SIG-M5 treated with dmso at 0.1 percent for 504 hours (cell line): Measurements from ENCODE around the gene DHPS.
"Not testable (repeated sequence)": the region's sequence is repeated elsewhere in the genome, so short reads cannot be mapped to it uniquely, and the experiment has no call there.

Experiments
- DNase-seq: peaks from one replicate; lab custom pipeline; 2025; ENCODE audit not compliant: unreplicated experiment; lab: John Stamatoyannopoulos, UW

The DHPS gene

DNA sequence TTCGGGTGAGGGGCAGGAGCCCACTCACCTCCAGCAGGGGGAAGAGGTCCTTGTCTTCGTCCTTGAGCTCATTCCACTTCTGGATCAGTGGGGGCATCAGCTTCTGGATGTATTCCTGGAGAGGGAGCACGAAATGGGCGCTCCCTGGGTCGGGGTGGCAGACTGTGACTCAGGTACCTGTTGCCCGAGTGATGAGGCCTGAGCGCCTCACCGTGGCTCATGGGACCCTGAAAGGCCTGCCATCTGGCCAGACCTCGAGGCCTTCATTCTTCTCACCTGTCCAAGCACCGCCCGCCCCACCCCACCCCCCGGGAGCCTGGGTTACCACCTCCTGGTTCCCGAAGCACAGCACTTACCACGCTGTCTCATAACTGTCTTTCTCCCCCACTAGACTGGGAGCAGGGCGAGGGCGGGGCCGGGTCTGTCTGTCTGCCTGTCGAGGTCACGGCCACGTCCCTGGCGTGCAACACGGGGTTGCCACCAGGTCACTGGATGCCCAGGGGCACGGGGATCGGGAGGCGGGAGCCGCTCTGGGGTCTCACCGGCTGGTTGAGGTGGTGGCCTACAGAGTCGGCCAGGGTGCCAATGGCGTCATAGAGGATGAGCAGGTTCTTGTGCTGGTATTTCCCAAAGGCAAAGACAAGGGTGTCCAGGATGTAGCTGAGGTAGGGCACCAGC is 24.1 kb upstream of the DHPS start:
- no peak for DNase-seq

DNA sequence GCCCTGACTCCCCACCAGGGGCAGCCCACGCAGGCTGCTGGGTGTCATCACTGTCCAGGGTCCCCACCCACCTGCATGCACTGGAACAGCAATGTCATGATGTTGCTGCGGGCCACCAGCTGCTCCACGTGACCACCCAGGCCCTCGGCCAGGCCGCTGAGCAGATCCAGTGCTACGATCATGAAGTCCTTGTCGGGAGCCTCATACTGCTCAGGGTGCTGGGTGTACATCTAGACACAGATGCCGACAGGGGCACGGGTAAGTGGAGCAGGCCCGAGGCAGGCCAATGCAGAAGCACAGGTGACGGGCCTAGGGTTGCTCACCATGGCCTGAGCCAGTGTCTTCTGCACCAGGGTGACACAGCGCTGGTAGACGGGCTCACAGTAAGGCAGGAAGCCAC is 23.5 kb upstream of the DHPS start:
- DNase-seq, result no peak

DNA sequence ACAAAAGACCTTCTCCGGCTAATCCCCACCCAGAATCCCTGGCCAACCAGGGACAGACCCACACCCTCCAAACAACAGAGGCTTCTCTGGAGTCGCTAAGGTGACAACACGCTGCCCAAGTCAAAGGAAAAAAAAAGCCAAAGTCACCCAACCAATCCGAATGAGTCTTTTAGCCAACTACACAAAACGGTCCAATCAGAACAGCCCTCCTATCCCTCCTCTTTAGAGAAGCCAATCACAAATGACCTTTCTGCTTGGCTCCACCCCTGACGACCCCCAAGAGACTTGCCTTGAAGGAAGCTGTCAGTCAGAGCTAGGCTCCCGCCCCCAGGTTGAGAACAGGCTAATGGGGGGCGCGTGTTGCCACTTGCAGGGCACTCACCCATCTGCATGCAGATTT is 21.4 kb upstream of the DHPS start:
- peak; percentile 37 for DNase-seq

GRCh38 chr19:12701596-12702282 is 20.1 kb upstream of the DHPS start:
- no peak for DNase-seq

GRCh38 chr19:12698138-12698537 is 16.5 kb upstream of the DHPS start:
- DNase-seq, result no peak

GRCh38 chr19:12697425-12697824 is 15.7 kb upstream of the DHPS start:
- not testable (repeated sequence) for DNase-seq

DNA sequence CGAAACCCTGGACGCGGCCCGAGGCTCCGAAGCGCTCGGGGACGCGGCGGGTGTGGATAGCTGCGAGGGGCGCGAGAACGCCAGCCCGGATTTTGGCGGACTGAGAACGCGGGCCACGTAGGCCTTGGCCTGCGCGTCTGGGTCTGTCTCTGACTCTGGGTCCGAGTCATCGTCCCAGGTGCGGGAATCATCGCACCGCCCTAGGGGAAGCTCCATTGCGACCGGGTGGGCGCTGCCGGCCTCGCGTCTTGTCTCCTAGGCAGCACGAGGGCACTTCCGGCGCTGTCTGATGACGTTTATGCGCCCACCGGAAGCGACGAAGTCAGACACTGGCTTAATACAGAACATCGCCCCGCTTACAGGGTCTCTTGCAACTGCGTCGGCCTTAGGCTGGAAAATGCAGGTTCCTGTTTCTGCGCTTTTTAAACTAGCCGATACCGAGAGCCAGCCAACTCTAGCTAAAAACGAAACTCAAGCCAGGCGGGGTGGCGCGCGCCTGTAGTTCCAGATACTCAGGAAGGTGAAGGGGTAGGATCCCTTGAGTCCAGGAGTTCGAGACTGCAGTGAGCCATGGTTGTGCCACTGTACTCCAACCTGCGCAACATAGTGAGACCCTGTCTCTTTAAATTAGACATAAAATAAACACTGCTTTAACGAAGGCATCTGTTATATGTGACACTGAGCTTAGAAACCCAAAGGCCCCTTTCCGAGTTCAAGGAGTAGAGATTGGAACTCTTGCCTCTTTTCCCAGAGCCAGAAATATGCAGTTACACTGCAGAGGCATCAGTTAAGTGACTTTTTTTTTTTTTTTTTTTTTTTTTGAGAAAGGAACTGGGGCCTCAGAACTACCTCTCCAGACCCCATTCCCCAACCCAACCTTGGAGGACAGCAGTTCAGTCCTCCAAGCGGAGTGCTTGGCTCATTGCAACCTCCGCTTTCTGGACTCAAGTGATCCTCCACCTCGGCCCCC is 15.0 kb upstream of the DHPS start, which contains the start of gene FBXW9:
TSS of gene FBXW9 (minus strand) at position 266 of the 970 bp plus-strand sequence. CDS start at position 216, 50 bp downstream.
- DNase-seq, result peak; percentile 95

DNA sequence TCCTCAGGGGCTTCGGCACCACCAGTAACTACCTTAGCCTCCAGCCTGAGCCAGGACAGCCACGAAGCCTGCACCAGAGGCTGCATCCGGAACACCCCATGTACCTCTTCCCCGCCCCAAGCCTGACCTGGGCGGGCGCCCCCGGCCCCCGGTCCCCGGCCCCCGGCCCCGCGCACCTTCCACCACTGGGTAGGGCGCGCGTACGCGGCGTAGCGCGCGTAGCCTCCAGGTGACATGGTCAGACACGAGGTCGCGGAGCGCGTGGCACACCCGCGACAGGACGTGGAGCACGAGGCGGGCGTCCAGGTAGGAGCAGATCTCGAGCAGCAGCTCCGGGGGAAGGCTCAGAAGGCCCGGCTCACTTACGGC is 14.3 kb upstream of the DHPS start:
- DNase-seq, result no peak

- DNase-seq, result no peak
Measured at GRCh38 chr19:12695514-12695913, 13.8 kb upstream of the DHPS start.

GRCh38 chr19:12695096-12695495 is 13.4 kb upstream of the DHPS start:
- DNase-seq, result no peak

DNA sequence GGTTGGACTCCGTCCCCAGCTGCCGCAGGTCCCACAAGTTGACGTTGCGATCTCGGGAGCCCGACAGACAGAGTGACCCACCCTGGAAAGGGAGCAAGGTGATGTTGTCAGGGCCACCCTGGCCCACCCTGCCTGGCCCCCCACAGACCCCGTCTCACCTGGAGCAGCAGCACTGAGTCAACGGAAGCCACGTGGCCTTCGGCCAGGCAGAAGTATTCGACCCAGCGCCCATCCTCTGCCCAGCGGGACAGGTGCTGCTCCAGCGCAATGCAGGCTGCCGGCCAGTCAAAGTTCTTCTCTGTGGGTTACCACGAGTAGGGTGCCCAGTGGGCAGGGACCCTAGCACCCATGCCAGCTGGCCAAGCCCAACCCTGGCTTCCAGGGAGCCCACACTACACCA is 13.0 kb upstream of the DHPS start:
- no peak for DNase-seq

DNA sequence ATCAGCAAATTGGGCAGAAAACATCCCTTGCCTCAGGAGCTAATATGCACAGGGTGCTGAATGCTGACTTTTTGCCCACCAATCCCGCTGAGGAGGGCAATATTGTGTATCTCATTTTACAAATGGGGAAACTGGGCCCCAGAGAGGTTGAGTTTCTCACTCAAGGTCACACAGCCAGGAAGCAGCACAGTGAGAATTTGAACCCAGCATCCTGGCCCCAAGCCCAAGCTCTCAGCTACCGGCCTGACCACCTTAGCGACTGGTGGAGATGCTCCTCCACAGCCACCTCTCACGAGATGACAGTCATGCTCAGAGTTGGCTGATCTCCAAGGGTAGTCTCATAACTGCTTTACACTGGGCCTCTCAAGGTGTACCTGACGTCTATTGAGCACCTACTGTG is 11.3 kb upstream of the DHPS start:
- no peak for DNase-seq

DNA sequence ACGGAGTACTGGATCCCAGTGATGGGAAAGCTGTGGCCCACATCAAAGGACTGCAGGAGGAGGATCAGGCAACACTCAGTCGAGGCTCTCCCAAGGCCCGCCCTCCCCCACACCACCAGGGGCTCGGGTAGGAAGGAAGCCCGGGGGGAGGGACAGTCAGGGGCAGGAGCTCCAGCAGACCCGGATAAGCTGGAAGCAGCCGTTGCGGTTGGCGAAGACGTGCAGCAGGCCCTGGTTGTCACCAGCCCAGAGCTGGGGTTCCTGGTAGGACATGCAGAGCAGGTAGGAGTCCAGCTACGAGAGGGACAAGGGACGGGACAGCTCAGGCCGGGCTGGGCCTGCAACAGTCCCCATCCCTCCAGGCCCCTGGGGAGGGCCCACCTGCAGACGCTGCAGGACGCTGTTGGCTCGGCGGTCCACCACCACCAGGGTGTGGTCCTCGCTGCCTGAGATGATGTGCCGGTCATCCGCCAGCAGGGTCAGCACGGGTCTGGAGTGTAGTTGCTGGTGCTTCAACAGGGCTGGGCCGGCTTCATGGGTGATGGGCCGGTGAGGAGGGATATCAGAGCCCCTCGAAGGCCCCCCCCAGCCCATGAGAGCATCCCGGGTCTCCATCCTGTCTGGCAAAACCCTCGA is 8.0 kb upstream of the DHPS start:
- no peak for DNase-seq

DNA sequence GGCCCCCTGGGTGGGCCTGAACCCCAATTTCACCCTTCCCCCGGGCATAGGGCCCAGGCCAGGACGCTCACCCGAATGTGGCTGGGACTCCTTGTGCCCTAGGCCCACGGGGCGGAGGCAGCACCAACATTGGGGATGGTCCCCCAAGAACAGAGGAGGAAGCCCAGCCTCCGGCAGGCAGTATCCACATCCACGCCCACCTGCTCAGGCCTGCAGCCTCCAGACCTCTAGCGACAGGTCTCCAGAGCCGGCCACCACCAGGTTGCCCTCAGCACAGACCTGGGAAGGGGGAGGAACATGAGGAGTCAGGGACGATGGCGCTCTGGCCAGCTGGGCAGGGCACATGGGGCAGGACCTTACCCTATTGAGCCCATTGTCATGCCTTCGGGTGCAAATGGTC is 7.3 kb upstream of the DHPS start:
- no peak for DNase-seq

GRCh38 chr19:12687496-12688196 is 6.0 kb upstream of the DHPS start, which contains the start of gene GNG14:
TSS of gene GNG14 (plus strand) at chr19:12687998. CDS start at chr19:12688049, 51 bp downstream.
- DNase-seq, result no peak

DNA sequence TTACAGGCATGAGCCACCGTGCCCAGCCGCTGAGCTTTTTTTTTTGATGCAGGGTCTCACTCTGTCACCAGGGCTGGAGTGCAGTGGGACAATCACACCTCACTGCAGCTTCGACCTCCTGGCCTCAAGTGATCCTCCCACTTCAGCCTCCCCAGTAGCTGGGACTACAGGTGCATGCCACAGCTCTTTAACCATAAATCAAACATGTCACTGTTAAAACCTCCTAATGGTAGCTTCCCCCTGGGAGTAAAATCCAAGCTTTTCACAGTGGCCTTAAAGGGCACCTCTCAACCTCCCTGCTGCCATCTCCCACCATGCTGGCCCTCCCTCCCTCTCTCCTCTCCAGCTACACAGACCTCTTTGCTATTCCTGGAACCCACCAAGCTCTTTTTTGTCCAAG is 4.2 kb upstream of the DHPS start:
- no peak for DNase-seq

- DNase-seq, result no peak
Measured at GRCh38 chr19:12680034-12680433, 1.6 kb downstream of the DHPS start.

GRCh38 chr19:12678039-12678438 is 3.6 kb downstream of the DHPS start:
- DNase-seq, result not testable (repeated sequence)

- no peak for DNase-seq
Measured at GRCh38 chr19:12676928-12677327, 4.8 kb downstream of the DHPS start.

DNA sequence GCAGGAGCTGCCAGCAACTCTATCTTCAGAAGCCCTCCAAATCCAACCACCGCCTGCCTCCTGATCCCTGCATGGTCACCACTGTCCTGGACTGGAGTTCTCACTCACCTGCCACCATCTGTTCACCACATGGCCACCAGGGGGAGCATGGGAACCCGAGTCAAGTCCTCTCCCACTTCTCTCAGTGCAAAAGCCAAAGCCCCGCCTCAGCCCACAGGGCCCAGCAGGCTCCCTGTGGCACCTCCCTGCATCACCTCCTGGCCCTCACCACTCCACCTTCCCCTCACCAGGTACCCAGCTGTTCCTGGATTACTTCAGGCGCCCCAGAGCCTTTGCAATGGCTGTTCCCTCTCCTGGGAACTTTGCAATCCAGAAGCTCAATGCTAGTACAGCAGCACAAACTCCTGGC is 5.3 kb downstream of the DHPS start:
- DNase-seq, result peak; percentile 57
